PFSK-1 (cell line): ENCODE results near the gene AHNAK2.

Source experiments
- FOXP2 ChIP-seq: optimal IDR thresholded peaks from 2 replicates; pipeline ENCODE3; 2011; ENCODE audit warnings: borderline replicate concordance, control low read depth, inconsistent platforms; ENCODE audit not compliant: insufficient read depth; ENCODE audit errors: extremely low read length, extremely low read depth
- POLR2AphosphoS5 ChIP-seq: IDR thresholded peaks from 2 replicates; pipeline ENCODE4 v1.6.1; 2012; ENCODE audit warnings: low read depth, mild to moderate bottlenecking, control low read depth, low read length, moderate library complexity
- TF ChIP-seq, protein P1 (sequence below), 2 experiments: IDR thresholded peaks; 2 replicates each; pipeline versions ENCODE4 v1.6.1 to v1.8.0; 2011 to 2012; ENCODE audit warnings: low read depth in 2 of 2, low read length in 2 of 2, control low read depth in 1 of 2, inconsistent platforms in 1 of 2, mild to moderate bottlenecking in 1 of 2, moderate library complexity in 1 of 2; ENCODE audit not compliant: insufficient read depth in 1 of 2

DNA sequence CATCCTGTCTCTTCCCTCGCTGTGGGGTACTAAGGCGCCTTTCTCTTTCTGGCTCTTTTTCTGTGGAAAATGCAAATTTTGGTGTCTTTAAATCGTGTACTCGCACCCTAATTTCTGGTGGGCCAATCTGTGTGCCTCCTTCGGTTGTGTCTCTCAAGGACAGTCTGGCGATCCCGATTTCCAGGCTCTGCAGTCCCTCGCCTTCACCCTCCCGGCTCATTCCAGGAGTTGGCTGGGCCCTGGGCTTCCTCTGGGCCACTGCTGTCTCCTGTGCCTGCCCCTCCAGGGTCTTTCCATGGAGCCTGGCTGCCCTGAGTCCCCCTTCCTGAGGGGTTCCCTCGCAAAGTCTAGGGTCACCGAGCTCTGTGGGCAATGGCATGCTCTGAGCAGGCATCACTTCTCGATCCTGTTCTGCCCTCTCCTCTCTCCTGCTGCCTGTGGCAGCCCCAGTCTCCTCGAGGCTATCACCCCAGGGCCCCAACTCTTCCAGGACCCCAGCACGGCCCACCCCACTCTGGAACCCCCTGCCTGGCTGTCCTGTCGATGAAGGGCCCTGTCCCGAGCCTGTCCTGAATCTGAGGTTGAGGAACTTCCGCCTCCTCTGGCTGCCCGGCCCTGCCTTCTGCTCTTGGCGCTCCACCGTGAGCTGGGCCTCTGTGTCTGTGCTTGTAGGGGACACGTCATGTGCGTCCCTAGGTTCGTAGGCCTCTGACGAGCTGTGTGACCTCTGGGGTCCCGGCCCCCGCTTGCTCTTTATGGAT lies 24.1 kb downstream of the AHNAK2 start:
- TF ChIP-seq FOXP2 (no peak), POLR2AphosphoS5 (no peak)
- TF ChIP-seq, protein P1, sequence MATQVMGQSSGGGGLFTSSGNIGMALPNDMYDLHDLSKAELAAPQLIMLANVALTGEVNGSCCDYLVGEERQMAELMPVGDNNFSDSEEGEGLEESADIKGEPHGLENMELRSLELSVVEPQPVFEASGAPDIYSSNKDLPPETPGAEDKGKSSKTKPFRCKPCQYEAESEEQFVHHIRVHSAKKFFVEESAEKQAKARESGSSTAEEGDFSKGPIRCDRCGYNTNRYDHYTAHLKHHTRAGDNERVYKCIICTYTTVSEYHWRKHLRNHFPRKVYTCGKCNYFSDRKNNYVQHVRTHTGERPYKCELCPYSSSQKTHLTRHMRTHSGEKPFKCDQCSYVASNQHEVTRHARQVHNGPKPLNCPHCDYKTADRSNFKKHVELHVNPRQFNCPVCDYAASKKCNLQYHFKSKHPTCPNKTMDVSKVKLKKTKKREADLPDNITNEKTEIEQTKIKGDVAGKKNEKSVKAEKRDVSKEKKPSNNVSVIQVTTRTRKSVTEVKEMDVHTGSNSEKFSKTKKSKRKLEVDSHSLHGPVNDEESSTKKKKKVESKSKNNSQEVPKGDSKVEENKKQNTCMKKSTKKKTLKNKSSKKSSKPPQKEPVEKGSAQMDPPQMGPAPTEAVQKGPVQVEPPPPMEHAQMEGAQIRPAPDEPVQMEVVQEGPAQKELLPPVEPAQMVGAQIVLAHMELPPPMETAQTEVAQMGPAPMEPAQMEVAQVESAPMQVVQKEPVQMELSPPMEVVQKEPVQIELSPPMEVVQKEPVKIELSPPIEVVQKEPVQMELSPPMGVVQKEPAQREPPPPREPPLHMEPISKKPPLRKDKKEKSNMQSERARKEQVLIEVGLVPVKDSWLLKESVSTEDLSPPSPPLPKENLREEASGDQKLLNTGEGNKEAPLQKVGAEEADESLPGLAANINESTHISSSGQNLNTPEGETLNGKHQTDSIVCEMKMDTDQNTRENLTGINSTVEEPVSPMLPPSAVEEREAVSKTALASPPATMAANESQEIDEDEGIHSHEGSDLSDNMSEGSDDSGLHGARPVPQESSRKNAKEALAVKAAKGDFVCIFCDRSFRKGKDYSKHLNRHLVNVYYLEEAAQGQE (IDR thresholded peaks at IDR 0.05; ENCODE audit: insufficient read depth in 1 of 2, low read depth in 2 of 2, low read length in 2 of 2): no peak
